OCI-LY1 (cell line): ENCODE data around the gene ZNF579.

ENCODE experiments used
- CTCF ChIP-seq: fragments of 200-600 bp; sonication (generic), shearing (Covaris generic); IDR thresholded peaks from 2 replicates; pipeline ENCODE4 v1.5.1; 2017; ENCODE audit warnings: mild to moderate bottlenecking, antibody characterized with exemption, low read length, moderate library complexity, mixed read lengths
- EZH2 ChIP-seq: fragments of 200-600 bp; sonication (generic), shearing (Covaris generic); IDR thresholded peaks from 2 replicates; pipeline ENCODE4 v1.8.0; 2017; ENCODE audit warnings: borderline replicate concordance, mixed run types, mild to moderate bottlenecking, antibody characterized with exemption, low read length, moderate library complexity, mixed read lengths

DNA sequence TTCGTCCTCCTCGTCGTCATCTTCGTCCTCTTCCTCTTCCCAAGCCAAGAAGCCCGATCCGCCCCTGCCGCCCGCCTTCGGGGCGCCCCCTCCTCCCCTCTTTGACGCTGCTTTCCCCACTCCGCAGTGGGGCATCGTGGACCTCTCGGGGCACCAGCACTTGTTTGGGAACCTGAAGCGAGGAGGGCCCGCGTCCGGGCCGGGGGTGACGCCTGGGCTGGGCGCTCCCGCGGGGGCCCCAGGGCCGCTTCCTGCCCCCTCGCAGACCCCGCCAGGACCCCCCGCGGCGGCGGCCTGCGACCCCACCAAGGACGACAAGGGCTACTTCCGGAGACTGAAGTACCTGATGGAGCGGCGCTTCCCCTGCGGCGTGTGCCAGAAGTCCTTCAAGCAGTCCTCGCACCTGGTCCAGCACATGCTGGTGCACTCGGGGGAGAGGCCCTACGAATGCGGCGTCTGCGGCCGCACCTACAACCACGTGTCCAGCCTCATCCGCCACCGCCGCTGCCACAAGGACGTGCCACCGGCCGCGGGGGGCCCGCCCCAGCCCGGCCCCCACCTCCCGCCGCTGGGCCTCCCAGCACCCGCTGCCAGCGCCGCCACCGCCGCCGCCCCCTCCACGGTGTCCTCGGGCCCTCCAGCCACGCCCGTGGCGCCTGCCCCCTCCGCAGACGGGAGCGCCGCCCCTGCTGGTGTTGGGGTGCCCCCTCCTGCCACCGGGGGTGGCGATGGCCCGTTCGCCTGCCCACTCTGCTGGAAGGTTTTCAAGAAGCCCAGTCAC lies 33.5 kb upstream of the ZNF579 start:
- TF ChIP-seq CTCF (no peak), EZH2 (no peak)
